B cell (primary cell): Measurements from ENCODE around the gene HS6ST2. TPM values are rescaled to one million over a fixed set of nuclear protein-coding genes. Genes with fewer than 3 reads are reported as not detected.

ENCODE experiments used
- ATAC-seq: fragments of 200-7000 bp; cut with Tn5 transposase; one replicate; pipeline ENCODE4 v1.10.0; 2021; ENCODE audit warnings: low read depth, mild to moderate bottlenecking, moderate number of reproducible peaks, moderate library complexity
- CTCF ChIA-PET: fragments of 350-600 bp; sonication (Branson Sonifier 250); formaldehyde crosslinking; loops from one replicate; lab custom pipeline; 2021; ENCODE audit warnings: antibody characterized with exemption, inconsistent platforms; lab: Charles Lee
- POLR2A ChIA-PET: fragments of 350-600 bp; sonication (Branson Sonifier 250); formaldehyde crosslinking; loops from one replicate; lab custom pipeline; 2021; ENCODE audit warnings: antibody characterized with exemption; lab: Charles Lee
- DNase-seq: peaks from one replicate; pipeline ENCODE4 v3.0.0; 2013
- H2AFZ ChIP-seq: 2 replicates; pipeline ENCODE4 v1.6.1; 2012; ENCODE audit warnings: mild to moderate bottlenecking, low read depth, low read length; ENCODE audit not compliant: insufficient read depth, poor library complexity, severe bottlenecking
- H3K27ac ChIP-seq, 2 donors: 1 replicate in 1 of 2; 2 replicates in 1 of 2; pipeline ENCODE4 v1.5.1; 2012 to 2013; ENCODE audit warnings: low read length in 2 of 2, mild to moderate bottlenecking in 2 of 2, moderate library complexity in 1 of 2
- H3K27me3 ChIP-seq, 4 experiments: fragments of 200-600 bp in 1 of 4; sonication (generic) in 1 of 4; replicated peaks in 1 of 4; 1 replicate in 2 of 4; 2 replicates in 2 of 4; pipeline versions ENCODE4 v1.6.1 to v1.7.0; 2013 to 2016; ENCODE audit warnings: low read length in 3 of 4, mild to moderate bottlenecking in 2 of 4, mixed read lengths in 1 of 4, moderate library complexity in 1 of 4; ENCODE audit not compliant: insufficient read depth in 4 of 4, control insufficient read depth in 3 of 4; ENCODE audit errors: control extremely low read depth in 1 of 4
- H3K36me3 ChIP-seq, 2 experiments: replicated peaks in 1 of 2; 1 replicate in 1 of 2; 2 replicates in 1 of 2; pipeline versions ENCODE4 v1.6.1 to v1.7.1; 2013; ENCODE audit warnings: low read length in 1 of 2; ENCODE audit not compliant: insufficient read depth in 2 of 2, control insufficient read depth in 1 of 2; ENCODE audit errors: control extremely low read depth in 1 of 2, extremely low read depth in 1 of 2
- H3K4me1 ChIP-seq, 2 donors: fragments of 200-600 bp in 1 of 2; sonication (generic) in 1 of 2; 1 replicate in 1 of 2; 2 replicates in 1 of 2; pipeline versions ENCODE4 v1.5.1 to v1.6.1; 2013 to 2017; ENCODE audit warnings: low read length in 2 of 2; ENCODE audit not compliant: control insufficient read depth in 2 of 2, insufficient read depth in 2 of 2
- H3K4me2 ChIP-seq: replicated peaks from 2 replicates; pipeline ENCODE3; 2012; ENCODE audit warnings: mild to moderate bottlenecking, low read depth, low read length; ENCODE audit not compliant: poor library complexity, severe bottlenecking
- H3K4me3 ChIP-seq, 5 experiments: fragments of 200-600 bp in 1 of 5; sonication (generic) in 1 of 5; 1 replicate in 3 of 5; 2 replicates in 2 of 5; pipeline versions ENCODE4 v1.5.1 to v1.7.0; 2011 to 2016; ENCODE audit warnings: low read length in 4 of 5, mild to moderate bottlenecking in 4 of 5, low read depth in 2 of 5, control low read depth in 1 of 5, moderate library complexity in 1 of 5; ENCODE audit not compliant: insufficient read depth in 1 of 5; ENCODE audit errors: control extremely low read depth in 1 of 5, extremely low read depth in 1 of 5
- H3K79me2 ChIP-seq: fragments of 200-600 bp; sonication (generic); one replicate; pipeline ENCODE4 v1.6.0; 2016; ENCODE audit warnings: low read length; ENCODE audit not compliant: control insufficient read depth, insufficient read depth
- H3K9ac ChIP-seq: fragments of 200-600 bp; sonication (generic); 2 replicates; pipeline ENCODE4 v1.6.1; 2017; ENCODE audit warnings: mild to moderate bottlenecking, low read length, moderate library complexity
- H3K9me3 ChIP-seq, 3 donors: one replicate each; pipeline versions ENCODE4 v1.6.1 to v1.7.1; 2013; ENCODE audit warnings: low read length in 2 of 3; ENCODE audit not compliant: control insufficient read depth in 2 of 3, insufficient read depth in 1 of 3; ENCODE audit errors: control extremely low read depth in 1 of 3
- H4K20me1 ChIP-seq: 2 replicates; pipeline ENCODE4 v1.6.0; 2012; ENCODE audit warnings: mild to moderate bottlenecking, low read length; ENCODE audit not compliant: insufficient read depth, control insufficient read depth, poor library complexity, severe bottlenecking
- H3K27ac Mint-ChIP-seq: one replicate; pipeline ENCODE4 v1.8.0; 2021; ENCODE audit warnings: mixed read lengths
- H3K27me3 Mint-ChIP-seq: one replicate; pipeline ENCODE4 v1.8.0; 2021; ENCODE audit warnings: mixed read lengths
- H3K4me1 Mint-ChIP-seq: one replicate; pipeline ENCODE4 v1.8.0; 2021; ENCODE audit warnings: mixed read lengths
- H3K4me3 Mint-ChIP-seq: one replicate; pipeline ENCODE4 v1.8.0; 2021; ENCODE audit warnings: mixed read lengths
- H3K9me3 Mint-ChIP-seq: one replicate; pipeline ENCODE4 v1.8.0; 2022; ENCODE audit warnings: mixed read lengths; ENCODE audit not compliant: insufficient read depth
- EZH2 ChIP-seq: IDR thresholded peaks from 2 replicates; pipeline ENCODE4 v1.6.1; 2012; ENCODE audit warnings: borderline replicate concordance, low read depth, mild to moderate bottlenecking, moderate library complexity, low read length; ENCODE audit not compliant: insufficient read depth, poor library complexity, severe bottlenecking
- WGBS: methylation state at CpG from one replicate; pipeline ENCODE4 v1.1.5; 2013; ENCODE audit warnings: missing lambda C conversion rate; ENCODE audit not compliant: insufficient coverage; 5-methylcytosine and 5-hydroxymethylcytosine counted together
- intact Hi-C: fragments of 100-400 bp; cut with micrococcal nuclease; formaldehyde crosslinking; loops from one replicate; pipeline ENCODE4 v1.10.0; 2022
- polyA plus RNA-seq: library from polyadenylated mRNA; depleted of rRNA; stranded (reverse); fragments of >200 nt; gene quantifications from 2 replicates; pipeline ENCODE4 v1.2.3, GENCODE V29; 2012
- total RNA-seq, 2 donors: library from RNA; stranded (reverse); fragments of 120-200 nt in 1 of 2; gene quantifications; 1 replicate in 1 of 2; 2 replicates in 1 of 2; pipeline versions ENCODE4 v1.2.3 to v1.2.4, GENCODE V29; 2013 to 2022
- TF ChIP-seq, protein P1 (sequence below): fragments of 200-600 bp; IDR thresholded peaks from one replicate; pipeline ENCODE4 v1.8.0; 2022; ENCODE audit warnings: antibody characterized with exemption, mild to moderate bottlenecking

HS6ST2 gene
- total and polyA plus RNA-seq, 2 donors (not counting 1 experiment from before 2014, with no cell fraction given): not detected

DNA sequence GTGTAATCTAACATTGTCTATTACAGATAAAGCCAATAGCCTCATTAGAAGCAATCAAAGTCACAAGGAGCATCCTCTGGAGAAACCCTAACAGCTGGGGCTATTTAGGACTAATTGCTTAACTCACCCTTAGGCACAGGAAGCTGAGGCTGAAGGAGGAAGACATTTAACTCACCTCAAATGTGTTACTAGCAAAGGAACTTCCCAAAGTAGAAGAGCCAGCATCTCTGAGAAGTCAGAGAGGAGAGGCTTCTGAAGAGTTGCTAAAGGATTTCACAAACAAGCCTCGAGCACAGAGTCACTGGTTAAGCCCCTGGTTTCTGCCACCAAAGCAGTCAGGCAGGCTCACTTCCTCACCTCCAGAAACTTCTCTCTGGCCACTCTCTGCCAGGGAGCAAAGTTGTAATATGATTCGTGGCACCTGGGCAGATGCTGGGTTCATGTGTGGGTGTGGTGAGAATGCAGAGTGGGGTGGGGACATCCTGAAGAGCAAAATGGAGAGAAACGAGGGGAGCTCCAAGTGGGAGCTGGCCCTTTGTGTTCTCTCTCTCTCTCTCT lies 201.3 kb downstream of the HS6ST2 start:
- CTCF ChIA-PET: no interaction called here
- Mint-ChIP-seq H3K9me3 (no peaks in the 10 kb centered on the region), H3K27me3 (peaks cover 8% of the 10 kb centered on the region), H3K27ac (no peak overlapping the region), H3K4me1 (no peaks in the 10 kb centered on the region), H3K4me3 (no peak overlapping the region)
- ATAC-seq (no peak), DNase-seq (no peak)
- Histone ChIP-seq H3K9ac (no peak overlapping the region), H3K27ac (no peak overlapping the region), H3K36me3 (no peaks in the 10 kb centered on the region), H3K4me1 (no peaks in the 10 kb centered on the region), H3K4me2 (no peak overlapping the region), H3K4me3 (no peak overlapping the region), H3K9me3 (no peaks in the 10 kb centered on the region), H4K20me1 (no peaks in the 10 kb centered on the region), H3K27me3 (no peaks in the 10 kb centered on the region), H2AFZ (no peak overlapping the region), H3K79me2 (no peaks in the 10 kb centered on the region)
- intact Hi-C loops: no loop called here
- POLR2A ChIA-PET: no interaction called here
- TF ChIP-seq EZH2: no peak
- TF ChIP-seq, protein P1, sequence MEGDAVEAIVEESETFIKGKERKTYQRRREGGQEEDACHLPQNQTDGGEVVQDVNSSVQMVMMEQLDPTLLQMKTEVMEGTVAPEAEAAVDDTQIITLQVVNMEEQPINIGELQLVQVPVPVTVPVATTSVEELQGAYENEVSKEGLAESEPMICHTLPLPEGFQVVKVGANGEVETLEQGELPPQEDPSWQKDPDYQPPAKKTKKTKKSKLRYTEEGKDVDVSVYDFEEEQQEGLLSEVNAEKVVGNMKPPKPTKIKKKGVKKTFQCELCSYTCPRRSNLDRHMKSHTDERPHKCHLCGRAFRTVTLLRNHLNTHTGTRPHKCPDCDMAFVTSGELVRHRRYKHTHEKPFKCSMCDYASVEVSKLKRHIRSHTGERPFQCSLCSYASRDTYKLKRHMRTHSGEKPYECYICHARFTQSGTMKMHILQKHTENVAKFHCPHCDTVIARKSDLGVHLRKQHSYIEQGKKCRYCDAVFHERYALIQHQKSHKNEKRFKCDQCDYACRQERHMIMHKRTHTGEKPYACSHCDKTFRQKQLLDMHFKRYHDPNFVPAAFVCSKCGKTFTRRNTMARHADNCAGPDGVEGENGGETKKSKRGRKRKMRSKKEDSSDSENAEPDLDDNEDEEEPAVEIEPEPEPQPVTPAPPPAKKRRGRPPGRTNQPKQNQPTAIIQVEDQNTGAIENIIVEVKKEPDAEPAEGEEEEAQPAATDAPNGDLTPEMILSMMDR: no peak
- WGBS: no CpG with 5 or more reads among the region's 3 CpGs

DNA sequence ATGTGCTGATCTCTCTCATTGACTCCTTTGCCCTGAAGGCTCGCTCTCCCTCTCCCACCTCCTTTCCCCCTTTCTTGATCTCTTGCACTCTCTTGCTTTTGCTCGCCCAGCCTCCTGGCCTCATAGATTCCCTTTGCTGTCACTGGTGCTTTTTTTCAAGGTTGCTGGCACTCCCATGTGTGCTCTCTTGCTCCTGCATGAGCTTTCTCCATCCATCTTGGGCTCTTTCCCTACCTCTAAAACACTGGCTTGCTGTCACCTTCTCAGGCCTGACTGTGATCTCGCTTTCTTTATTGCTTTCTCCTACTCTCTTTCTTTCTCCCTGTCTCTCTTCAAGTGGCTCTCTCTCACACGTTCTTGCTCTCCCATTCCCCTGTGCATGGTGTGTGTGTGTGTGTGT lies 202.0 kb downstream of the HS6ST2 start:
- H3K27ac Mint-ChIP-seq: no peak overlapping the region
- Histone ChIP-seq H3K27me3 (no peaks in the 10 kb centered on the region), H3K79me2 (no peaks in the 10 kb centered on the region), H3K4me3 (no peak overlapping the region), H2AFZ (no peak overlapping the region), H3K27ac (no peak overlapping the region), H3K4me1 (no peaks in the 10 kb centered on the region), H3K9ac (no peak overlapping the region), H4K20me1 (no peaks in the 10 kb centered on the region), H3K9me3 (no peaks in the 10 kb centered on the region), H3K4me2 (no peak overlapping the region), H3K36me3 (no peaks in the 10 kb centered on the region)
- ATAC-seq: no peak
- H3K27me3 Mint-ChIP-seq: peaks cover 8% of the 10 kb centered on the region
- WGBS: 80% methylated on average over 2 of the region's 4 CpGs
- DNase-seq: no peak
- ChIA-PET POLR2A (no interaction called here), CTCF (no interaction called here)
- no peaks in the 10 kb centered on the region for H3K4me1 Mint-ChIP-seq
- intact Hi-C loops: no loop called here
- TF ChIP-seq, protein P1: no peak
- TF ChIP-seq EZH2: no peak
- no peaks in the 10 kb centered on the region for H3K9me3 Mint-ChIP-seq
- H3K4me3 Mint-ChIP-seq: no peak overlapping the region
